Stimulated activated CD4-positive, alpha-beta T cell treated with anti-CD3 and anti-CD28 coated beads, Interleukin-12 subunit alpha, Interleukin-12 subunit beta, amount 100 ng/mL, for 4 hours (primary cell): ENCODE data around the gene MATN4.

Experiments
- DNase-seq: peaks from one replicate; pipeline ENCODE4 v3.0.0-alpha.2; 2020

MATN4 gene

DNA sequence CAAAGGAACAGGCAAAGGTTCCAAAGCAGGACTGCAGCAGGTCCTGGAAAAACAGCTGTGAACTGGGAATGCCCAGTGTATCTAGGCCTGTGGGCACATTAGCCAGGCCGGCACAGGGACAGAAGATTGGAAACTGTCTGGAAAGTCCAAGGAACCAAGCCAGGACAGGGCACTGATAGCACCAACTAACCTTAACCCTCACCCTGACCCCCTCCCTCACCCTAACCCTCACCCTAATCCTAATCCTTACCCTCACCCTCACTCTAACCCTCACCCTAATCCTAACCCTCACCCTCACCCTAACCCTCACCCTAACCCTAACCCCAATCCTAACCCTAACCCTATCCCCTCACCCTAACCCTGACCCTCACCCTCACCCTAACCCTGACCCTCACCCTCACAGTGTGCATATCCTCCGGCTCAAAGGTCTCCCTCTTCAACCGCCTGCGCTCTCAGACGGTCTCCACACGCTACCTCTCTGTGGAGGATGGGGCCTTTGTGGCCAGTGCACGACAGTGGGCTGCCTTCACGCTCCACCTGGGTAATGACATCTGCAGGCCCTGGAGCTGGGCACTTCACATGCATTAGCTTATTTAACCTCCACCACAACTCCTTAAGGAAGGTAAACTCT is 5.1 kb upstream of the MATN4 start:
- no peak for DNase-seq

DNA sequence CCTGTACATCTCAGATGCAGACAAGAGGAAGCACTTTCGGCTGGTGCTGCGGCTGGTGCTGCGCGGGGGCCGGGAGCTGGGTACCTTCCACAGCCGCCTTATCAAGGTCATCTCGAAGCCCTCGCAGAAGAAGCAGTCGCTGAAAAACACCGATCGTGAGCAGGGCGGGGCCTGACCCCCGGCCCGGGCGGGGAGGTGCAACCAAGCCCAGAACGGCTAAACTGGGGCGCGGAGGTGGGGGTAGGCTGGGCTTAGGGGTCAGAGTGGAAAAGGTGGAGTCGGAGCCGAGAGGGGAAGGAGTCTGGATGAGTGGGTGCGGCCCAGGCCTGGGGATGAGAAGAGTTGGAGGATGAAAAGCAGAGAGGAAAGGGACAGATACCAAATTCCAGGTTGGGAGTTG is 4.1 kb upstream of the MATN4 start:
- DNase-seq: no peak

- DNase-seq: peak; percentile 73
Measured at GRCh38 chr20:45311589-45312211, 3.6 kb upstream of the MATN4 start.

GRCh38 chr20:45309075-45309474 is 976 bp upstream of the MATN4 start:
- DNase-seq: no peak

DNA sequence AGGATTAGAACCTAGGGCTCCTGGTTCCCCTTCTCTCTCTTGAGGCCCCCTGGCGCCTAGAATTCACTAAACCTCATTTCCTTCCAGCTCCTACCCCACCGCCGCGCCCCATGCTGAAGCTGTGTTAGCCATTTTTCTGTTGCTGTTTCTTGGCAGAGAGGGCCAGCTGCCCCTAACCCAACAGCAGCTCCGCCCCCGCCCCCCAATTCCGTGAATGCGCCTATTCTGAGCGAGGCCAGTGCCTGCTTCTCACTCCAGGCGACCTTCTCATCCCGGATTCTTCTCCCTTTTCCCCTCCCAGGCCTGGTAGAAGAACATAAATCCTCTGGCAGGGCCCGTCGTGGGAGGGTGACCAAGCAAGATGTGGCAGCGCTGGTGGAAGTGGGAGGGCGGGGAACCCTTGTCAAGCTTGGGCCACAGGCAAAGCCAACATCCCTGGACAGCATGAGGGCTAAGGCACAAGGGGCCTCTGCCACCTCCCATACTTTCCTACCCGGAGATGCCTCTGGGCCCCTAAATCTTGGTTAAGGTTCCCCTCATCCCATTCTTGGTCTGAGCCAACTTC is 941 bp downstream of the MATN4 start:
- no peak for DNase-seq

DNA sequence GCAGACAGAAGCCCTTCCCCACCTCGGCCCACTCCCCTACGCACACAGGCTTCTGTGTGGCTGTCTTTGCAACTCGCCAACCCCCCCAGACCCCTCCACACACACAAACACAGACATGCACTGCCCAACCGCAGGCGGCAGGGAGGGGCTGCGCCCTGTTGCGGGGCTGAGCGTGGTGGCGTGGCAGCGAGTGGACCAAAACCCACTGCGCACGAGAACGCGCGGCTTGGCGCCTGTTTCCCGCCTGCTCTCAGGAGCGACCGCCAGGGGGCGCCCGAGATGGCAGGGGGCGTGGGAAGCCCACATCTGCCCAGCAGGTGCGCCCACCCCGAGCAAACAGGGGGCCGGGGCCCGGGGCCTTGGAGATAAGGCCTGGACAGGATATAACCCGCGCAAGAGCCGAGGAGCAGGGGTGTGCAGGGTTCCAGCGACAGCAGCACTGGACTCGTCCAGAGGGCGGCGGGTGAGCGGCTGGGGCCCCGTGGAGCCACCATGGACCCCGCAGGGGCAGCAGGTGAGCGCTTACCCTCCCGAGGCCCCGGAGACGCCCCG is 1.6 kb downstream of the MATN4 start, which contains the start of gene RBPJL:
RBPJL (plus strand) TSS at position 410 of the 552 bp plus-strand sequence; CDS start at position 493, 83 bp downstream.
- peak; percentile 45 for DNase-seq

- no peak for DNase-seq
Measured at GRCh38 chr20:45305262-45305661, 2.8 kb downstream of the MATN4 start.

DNA sequence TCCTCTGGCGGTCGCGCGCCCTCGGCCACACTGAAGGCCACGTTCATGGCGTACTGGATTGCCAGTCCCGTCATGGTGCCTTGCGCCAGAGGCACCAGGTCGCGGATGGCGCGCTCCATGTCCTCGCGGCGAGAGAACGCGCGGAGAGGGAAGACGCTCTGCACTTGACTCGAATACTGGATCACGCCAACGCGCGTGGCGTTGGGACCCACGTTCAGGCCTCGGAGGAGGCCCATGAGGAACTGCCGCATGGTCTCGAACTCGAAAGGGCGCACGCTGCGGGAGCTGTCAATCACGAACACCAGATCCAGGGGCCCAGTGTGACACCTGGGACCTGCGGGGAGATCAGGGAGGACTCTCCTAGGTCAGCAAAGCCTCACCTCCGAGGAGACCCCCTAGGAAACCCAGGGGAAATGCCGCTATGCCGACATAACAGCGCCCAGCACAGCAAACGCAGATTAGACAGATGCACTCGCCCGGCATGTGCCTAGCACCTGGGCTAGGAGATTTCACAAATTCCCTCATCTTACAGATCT is 3.6 kb downstream of the MATN4 start:
- no peak for DNase-seq

GRCh38 chr20:45303586-45304463 is 4.3 kb downstream of the MATN4 start:
- DNase-seq: no peak

DNA sequence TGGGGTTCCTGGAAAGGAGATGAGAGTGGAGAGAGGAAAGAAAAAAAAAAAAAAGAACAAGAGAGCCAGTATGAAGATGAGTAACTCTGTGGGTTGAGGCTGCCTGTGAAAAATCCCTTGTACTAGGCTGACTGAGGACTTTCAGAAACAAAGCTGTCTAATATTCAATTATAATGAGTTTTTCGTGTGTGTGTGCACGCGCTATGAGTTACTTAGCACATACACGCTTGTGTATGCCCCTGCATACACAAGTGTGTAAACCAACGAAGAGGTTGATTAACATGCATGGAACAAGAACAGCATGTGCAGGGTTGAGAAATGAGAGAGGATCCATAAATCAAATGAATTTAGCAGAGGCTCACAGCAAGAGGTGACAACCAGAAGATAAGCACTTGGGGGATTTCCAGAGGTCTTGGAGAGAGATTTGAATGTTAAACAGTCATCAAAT is 6.3 kb downstream of the MATN4 start:
- no peak for DNase-seq

- no peak for DNase-seq
Measured at GRCh38 chr20:45300961-45301360, 7.1 kb downstream of the MATN4 start.

- no peak for DNase-seq
Measured at GRCh38 chr20:45299786-45300185, 8.3 kb downstream of the MATN4 start.

- no peak for DNase-seq
Measured at GRCh38 chr20:45297786-45298497, 10.2 kb downstream of the MATN4 start.

DNA sequence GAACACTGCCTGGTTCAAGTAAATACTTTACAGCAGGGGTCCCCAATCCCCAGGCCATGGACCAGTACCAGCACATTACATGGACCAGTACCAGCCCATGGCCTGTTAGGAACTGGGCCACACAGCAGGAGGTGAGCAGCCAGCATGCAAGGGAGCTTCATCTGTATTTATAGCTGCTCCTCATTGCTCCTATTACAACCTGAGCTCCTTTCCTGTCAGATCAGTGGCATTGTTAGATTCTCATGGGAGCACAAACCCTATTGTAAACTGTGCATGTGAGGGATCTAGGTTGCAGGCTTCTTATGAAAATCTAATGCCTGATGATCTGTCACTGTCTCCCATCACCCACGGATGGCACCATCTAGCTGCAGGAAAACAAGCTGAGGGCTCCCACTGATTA is 13.4 kb downstream of the MATN4 start:
- no peak for DNase-seq

DNA sequence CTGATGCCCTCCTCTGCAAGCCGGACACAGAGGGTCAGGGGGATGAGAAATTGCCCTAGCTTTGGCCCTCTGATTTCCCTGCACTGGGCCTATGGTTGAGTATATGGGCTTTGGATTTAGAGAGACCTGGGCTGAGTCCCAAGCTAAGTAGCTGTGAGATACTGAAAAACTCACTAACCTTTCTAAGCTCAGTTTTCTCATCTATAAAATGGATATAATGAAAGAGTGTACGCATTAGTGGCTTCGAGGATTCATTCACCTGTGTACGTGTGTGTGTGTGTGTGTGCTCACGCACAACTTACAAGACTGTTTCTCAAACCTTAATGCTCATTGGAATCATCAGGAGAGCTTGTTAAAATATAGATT is 14.1 kb downstream of the MATN4 start:
- no peak for DNase-seq

- peak; percentile 86 for DNase-seq
Measured at GRCh38 chr20:45293041-45294002, 14.8 kb downstream of the MATN4 start.

DNA sequence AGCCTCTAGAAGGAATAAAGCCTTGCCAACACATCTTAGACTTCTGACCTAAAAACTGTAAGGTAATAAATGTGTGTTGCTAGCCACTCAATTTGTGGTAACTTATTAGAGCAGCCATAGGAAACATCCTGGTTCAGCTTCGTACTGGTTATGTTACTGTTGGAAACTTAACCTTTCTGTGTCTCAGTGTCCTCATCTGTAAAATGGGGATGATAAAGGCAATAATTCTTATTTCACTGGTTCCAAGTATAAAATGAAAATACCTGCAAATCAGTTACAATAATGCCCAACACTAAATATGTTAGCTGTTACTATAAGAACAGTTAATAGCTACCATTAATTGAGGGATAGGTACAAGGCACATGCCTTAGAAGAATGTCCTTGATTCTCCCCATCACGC is 15.8 kb downstream of the MATN4 start:
- DNase-seq: no peak

GRCh38 chr20:45291526-45291925 is 16.6 kb downstream of the MATN4 start:
- no peak for DNase-seq

DNA sequence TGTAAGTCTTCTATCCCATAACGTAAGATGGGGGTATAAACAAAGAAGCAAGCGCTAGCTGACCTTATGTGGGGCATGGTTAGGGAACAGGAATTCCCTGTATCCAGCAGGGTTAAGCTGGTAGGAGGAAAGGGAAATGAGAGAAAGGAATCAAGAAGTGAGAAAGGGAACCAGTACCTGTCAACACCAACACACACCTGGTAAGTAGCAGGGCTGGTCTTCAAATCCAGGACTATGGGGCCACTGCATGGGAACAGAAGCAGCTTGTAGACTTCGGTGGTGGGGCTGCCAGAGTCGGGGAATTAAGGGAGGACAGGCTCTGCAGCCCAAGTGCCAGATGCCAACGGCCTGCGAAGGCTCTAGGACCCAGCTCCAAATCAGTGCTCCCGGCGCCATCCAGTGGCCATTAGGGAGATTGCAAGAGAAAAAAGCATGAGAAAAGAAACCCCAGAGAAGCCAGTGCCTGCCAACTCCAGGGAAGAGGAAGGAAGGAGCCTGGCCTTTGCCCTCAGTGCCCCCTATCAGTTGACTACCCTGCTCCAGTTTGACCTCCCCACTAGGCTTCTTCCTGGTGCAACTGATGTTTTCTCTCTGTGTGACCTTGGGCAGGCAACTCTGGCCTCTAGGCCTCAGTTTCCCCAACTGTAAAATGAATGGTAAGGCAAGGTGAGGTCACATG is 17.3 kb downstream of the MATN4 start:
- peak; percentile 63 for DNase-seq

- no peak for DNase-seq
Measured at GRCh38 chr20:45289942-45290676, 18.0 kb downstream of the MATN4 start.
